ENCODE results near the gene IGF1.
A peak's percentile ranks its signal among the peaks of the same experiment; 100 is the strongest.
"Not testable (repeated sequence)": the region's sequence is repeated elsewhere in the genome, so short reads cannot be mapped to it uniquely, and the experiment has no call there.

The IGF1 gene

GRCh38 chr12:102459314-102459713 lies 21.0 kb downstream of the IGF1 start:
- TF ChIP-seq CTCF (IDR thresholded peaks at IDR 0.05; ENCODE audit: control insufficient read depth, insufficient read depth, low read depth, low read length, missing control alignments), result no peak
- DNase-seq (ENCODE audit: low read depth), result no peak
- no peak overlapping the region for H3K4me3 ChIP-seq (ENCODE audit: control insufficient read depth, low read depth, low read length)

- TF ChIP-seq CTCF (IDR thresholded peaks at IDR 0.05; ENCODE audit: control insufficient read depth, insufficient read depth, low read depth, low read length, missing control alignments), result no peak
- no peak overlapping the region for H3K4me3 ChIP-seq (ENCODE audit: control insufficient read depth, low read depth, low read length)
- peak; percentile 13 for DNase-seq (ENCODE audit: low read depth)
These were observed 25.3 kb downstream of the IGF1 start for GRCh38 chr12:102454808-102455760.

- no peak for DNase-seq (ENCODE audit: low read depth)
- TF ChIP-seq CTCF (IDR thresholded peaks at IDR 0.05; ENCODE audit: control insufficient read depth, insufficient read depth, low read depth, low read length, missing control alignments), result no peak
These were observed 26.0 kb downstream of the IGF1 start for GRCh38 chr12:102454330-102454729.

GRCh38 chr12:102452605-102453004 lies 27.8 kb downstream of the IGF1 start:
- H3K4me3 ChIP-seq (ENCODE audit: control insufficient read depth, low read depth, low read length), result no peak overlapping the region

More at GRCh38 chr12:102454330-102454729, 26.0 kb downstream of the IGF1 start:
- H3K4me3 ChIP-seq (ENCODE audit: control insufficient read depth, low read depth, low read length), result no peak overlapping the region

GRCh38 chr12:102449018-102449417 lies 31.3 kb downstream of the IGF1 start:
- H3K4me3 ChIP-seq (ENCODE audit: control insufficient read depth, low read depth, low read length); DNase-seq (ENCODE audit: low read depth): not testable (repeated sequence)

More at GRCh38 chr12:102452605-102453004, 27.8 kb downstream of the IGF1 start:
- DNase-seq (ENCODE audit: low read depth), result no peak
- no peak for TF ChIP-seq CTCF (IDR thresholded peaks at IDR 0.05; ENCODE audit: control insufficient read depth, insufficient read depth, low read depth, low read length, missing control alignments)

- H3K4me3 ChIP-seq (ENCODE audit: control insufficient read depth, low read depth, low read length); DNase-seq (ENCODE audit: low read depth): not testable (repeated sequence)
These were observed 32.9 kb downstream of the IGF1 start for GRCh38 chr12:102447426-102447825.

GRCh38 chr12:102444707-102445106 lies 35.7 kb downstream of the IGF1 start:
- no peak overlapping the region for H3K4me3 ChIP-seq (ENCODE audit: control insufficient read depth, low read depth, low read length)
- DNase-seq (ENCODE audit: low read depth), result no peak
- TF ChIP-seq CTCF (IDR thresholded peaks at IDR 0.05; ENCODE audit: control insufficient read depth, insufficient read depth, low read depth, low read length, missing control alignments), result no peak
